ENCODE measurements around the gene RNF181.
"Not testable (repeated sequence)": the region's sequence is repeated elsewhere in the genome, so short reads cannot be mapped to it uniquely, and the experiment has no call there.

The RNF181 gene

DNA sequence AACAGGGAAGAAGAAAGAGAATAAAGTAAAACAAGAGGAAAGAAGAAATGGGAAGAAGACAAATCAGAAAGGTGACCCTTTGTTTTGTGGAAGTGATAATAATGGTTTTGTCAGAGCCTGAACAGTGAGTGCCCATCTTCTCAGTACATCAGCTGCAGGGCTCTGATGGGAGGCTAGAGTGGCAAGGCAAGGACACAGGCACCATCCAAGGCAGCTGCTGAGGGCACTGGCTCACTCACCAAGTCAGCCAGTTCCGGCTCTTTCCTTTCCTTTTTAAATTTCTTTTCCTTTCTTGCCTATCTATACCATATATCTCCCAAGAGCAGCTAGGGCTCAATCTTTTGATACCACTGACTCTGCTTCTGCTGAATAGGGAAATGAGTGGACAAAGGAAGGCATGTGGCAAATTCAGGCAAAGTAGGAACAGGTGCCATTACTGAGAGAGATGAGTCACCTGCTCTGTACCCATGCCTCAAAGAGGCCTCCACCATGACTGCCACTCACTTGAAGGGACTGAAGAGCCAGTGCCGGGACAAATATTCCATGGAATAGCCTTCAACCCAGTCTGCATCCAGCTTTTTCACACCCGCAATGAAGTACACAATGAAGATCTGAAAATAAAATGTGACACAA is 40.4 kb upstream of the RNF181 start:
- no peak for DNase-seq (ENCODE audit: low read depth)
- H3K4me3 ChIP-seq (ENCODE audit: low read depth, low read length): no peak overlapping the region
- TF ChIP-seq MAX (IDR thresholded peaks at IDR 0.05; ENCODE audit: low read depth, low read length) (no peak), CTCF (IDR thresholded peaks at IDR 0.05; ENCODE audit: low read depth, low read length) (no peak), MYC (IDR thresholded peaks at IDR 0.05; ENCODE audit: low read depth, low read length) (no peak), POLR2A (IDR thresholded peaks at IDR 0.05; ENCODE audit: extremely low read depth, insufficient read length) (no peak)

- no peak for DNase-seq (ENCODE audit: low read depth)
- H3K4me3 ChIP-seq (ENCODE audit: low read depth, low read length): no peak overlapping the region
- TF ChIP-seq MYC (IDR thresholded peaks at IDR 0.05; ENCODE audit: low read depth, low read length) (no peak), POLR2A (IDR thresholded peaks at IDR 0.05; ENCODE audit: extremely low read depth, insufficient read length) (no peak), CTCF (IDR thresholded peaks at IDR 0.05; ENCODE audit: low read depth, low read length) (no peak), MAX (IDR thresholded peaks at IDR 0.05; ENCODE audit: low read depth, low read length) (no peak)
These were observed 38.4 kb upstream of the RNF181 start for GRCh38 chr2:85557130-85557529.

DNA sequence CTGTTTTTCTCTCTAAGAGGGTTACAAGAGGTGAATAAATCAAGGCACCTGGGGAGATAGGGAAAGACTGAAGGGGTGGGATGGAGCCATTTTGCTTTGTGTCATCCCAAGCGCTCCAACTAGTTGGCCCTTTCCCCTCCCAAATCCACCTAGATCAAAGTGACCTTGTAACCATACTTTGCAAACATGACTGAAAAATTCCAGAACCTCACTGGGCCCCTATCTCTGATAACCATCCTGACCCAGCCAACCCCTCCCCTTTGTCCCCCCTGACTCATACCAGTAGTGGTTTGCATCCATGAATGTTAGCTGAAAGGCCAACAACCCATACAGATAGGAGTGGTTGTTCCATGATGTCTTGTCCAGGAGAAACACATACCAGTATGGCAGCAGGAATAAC is 37.4 kb upstream of the RNF181 start:
- no peak for DNase-seq (ENCODE audit: low read depth)
- H3K4me3 ChIP-seq (ENCODE audit: low read depth, low read length): no peak overlapping the region
- TF ChIP-seq POLR2A (IDR thresholded peaks at IDR 0.05; ENCODE audit: extremely low read depth, insufficient read length) (no peak), MYC (IDR thresholded peaks at IDR 0.05; ENCODE audit: low read depth, low read length) (no peak), MAX (IDR thresholded peaks at IDR 0.05; ENCODE audit: low read depth, low read length) (no peak), CTCF (IDR thresholded peaks at IDR 0.05; ENCODE audit: low read depth, low read length) (no peak)

- H3K4me3 ChIP-seq (ENCODE audit: low read depth, low read length): peak overlapping the region; percentile 93
- not testable (repeated sequence) for DNase-seq (ENCODE audit: low read depth)
These were observed 35.2 kb upstream of the RNF181 start for GRCh38 chr2:85560403-85560726.

- no peak for TF ChIP-seq MAX (IDR thresholded peaks at IDR 0.05; ENCODE audit: low read depth, low read length)
- TF ChIP-seq MYC (IDR thresholded peaks at IDR 0.05; ENCODE audit: low read depth, low read length): no peak
- TF ChIP-seq POLR2A (IDR thresholded peaks at IDR 0.05; ENCODE audit: extremely low read depth, insufficient read length): no peak
- TF ChIP-seq CTCF (IDR thresholded peaks at IDR 0.05; ENCODE audit: low read depth, low read length): no peak
- H3K4me3 ChIP-seq (ENCODE audit: low read depth, low read length): peak overlapping the region; percentile 93
- DNase-seq (ENCODE audit: low read depth): no peak
These were observed 34.7 kb upstream of the RNF181 start for GRCh38 chr2:85560812-85561279.

GRCh38 chr2:85561280-85562212 is 34.0 kb upstream of the RNF181 start, which contains the start of gene GGCX:
TSS of gene GGCX (minus strand) at chr2:85561493. CDS start at chr2:85561428, 65 bp downstream.
- peak; percentile 98 for DNase-seq (ENCODE audit: low read depth)
- TF ChIP-seq MAX (IDR thresholded peaks at IDR 0.05; ENCODE audit: low read depth, low read length) (no peak), MYC (IDR thresholded peaks at IDR 0.05; ENCODE audit: low read depth, low read length) (peak; percentile 25), POLR2A (IDR thresholded peaks at IDR 0.05; ENCODE audit: extremely low read depth, insufficient read length) (peak; percentile 90), CTCF (IDR thresholded peaks at IDR 0.05; ENCODE audit: low read depth, low read length) (no peak)
- H3K4me3 ChIP-seq (ENCODE audit: low read depth, low read length): peak within 1 kb of the TSS; percentile 93

Measured in NB4 (cell line).